ENCODE measurements around the gene GCKR.

Gene GCKR

GRCh38 chr2:27572998-27573429 is 76.4 kb downstream of the GCKR start:
- DNase-seq, result no peak
